Left forelimb (tissue), 1 donor: ENCODE results near the gene FBXW7.

ENCODE experiments used
- DNase-seq: peaks from one replicate; pipeline ENCODE4 v3.0.0-alpha.2; 2018; ENCODE audit warnings: low spot score

The FBXW7 gene

DNA sequence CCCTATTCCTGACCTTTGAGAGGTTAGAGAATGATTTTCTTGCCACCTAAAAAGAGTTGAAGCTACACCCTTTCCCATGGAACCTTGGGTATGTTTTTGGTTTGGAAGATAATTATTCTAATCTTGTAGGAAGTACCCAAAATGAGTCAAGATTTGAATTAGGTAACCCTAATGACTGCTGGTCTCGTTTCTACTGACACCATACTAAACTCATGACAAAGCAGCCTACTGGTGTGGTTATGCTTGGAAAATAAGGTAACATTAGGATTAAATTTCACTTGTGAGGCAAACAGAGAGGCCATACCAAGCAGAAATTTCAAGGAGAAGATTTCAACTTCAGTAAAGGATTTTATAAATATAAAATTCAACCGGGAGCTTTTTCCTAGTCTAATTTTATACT lies 107.9 kb downstream of the FBXW7 start:
- no peak for DNase-seq

DNA sequence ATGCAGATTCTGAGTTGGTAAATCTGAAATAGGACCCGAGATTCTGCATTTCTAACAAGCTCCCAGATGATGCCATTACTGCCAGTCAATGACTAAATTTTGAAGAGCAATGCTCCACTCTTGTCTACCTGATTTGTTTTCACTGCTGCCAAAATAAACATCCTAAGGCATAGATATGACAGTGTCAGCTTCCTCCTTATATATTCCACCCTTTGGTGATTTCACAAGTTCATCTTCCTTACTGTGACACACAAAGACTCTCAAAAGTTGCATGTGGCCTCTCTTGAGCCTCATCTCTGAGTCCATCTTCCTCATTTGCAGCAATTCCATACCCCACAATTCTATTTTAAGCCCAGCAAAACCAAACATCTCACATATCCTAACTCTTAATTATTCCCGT lies 110.9 kb downstream of the FBXW7 start:
- DNase-seq, result no peak

- DNase-seq, result no peak
Measured at GRCh38 chr4:152424396-152424795, 111.5 kb downstream of the FBXW7 start.

DNA sequence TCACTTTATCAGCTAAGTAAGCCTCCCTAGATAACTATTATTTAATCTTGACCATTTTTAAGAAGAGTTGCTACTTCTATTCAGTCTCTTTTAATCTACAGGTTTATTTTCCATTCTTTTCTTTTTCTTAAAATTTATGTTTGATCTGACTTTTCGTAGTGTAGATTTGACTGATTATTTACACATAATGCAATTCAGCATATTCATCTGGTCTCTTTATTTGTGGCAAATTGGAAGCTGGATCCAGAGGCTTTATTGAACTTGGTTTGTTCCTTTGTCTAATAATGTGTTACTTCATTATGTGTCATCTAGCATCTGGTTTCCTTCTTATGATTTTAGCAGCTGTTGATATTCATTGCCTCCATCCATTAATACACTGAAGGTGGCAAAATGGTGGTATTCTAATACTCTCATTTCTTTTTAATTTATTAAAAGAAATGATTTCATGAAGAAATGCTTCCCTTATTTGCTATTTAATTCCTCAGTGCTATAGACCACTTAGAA lies 113.0 kb downstream of the FBXW7 start:
- no peak for DNase-seq

DNA sequence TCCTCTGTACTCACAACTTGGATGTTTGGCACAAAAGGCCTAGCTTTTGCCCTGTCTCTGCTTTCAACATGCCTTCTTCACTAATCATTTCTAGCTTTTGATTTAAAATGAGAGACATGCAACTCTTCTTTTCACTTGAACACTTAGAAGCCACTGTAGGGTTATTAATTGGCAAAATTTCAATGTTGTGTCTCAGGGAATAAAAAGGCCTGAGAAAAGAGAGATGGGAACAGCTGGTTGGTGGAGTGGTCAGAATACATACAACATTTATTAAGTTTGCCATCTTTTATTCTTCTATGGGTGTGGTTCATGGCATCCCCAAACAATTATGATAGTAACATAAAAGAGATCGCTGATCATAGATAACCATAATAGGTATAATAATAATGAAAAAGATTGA lies 114.3 kb downstream of the FBXW7 start:
- no peak for DNase-seq

DNA sequence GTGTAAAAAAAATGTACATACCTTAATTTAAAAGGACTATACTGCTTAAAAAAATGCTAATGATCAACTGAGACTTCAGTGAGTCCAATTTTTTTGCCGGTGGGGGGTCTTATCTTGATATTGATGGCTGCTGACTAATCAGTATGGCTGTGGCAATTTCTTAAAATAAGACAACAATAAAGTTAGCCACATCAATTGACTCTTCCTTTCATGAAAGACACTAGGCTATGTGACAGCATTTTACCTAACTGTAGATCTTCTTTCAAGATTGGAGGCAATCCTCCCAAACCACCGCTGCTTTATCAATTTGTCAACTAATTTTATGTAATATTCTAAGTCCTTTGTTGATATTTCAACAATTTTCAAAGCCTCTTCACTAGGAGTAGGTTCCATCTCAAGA lies 116.1 kb downstream of the FBXW7 start:
- DNase-seq, result no peak

GRCh38 chr4:152417673-152418072 lies 118.2 kb downstream of the FBXW7 start:
- DNase-seq, result no peak

DNA sequence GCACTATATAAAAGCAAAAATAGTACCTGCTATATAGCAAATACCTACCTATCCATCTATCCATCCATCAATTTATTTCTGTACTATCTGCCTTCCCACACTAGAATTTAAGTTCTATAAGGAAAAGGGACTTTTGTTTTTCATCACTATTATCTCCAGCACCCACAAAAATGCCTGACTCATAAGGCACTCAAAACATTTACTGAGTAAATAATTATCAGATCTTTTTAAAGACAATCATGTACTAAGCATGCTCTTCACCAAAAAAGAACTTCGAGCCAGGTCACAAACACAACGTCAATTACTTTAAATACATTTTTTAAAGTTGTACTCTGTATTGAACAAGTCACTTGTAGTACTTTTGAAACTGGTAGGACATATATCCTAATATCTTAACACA lies 119.9 kb downstream of the FBXW7 start:
- no peak for DNase-seq

DNA sequence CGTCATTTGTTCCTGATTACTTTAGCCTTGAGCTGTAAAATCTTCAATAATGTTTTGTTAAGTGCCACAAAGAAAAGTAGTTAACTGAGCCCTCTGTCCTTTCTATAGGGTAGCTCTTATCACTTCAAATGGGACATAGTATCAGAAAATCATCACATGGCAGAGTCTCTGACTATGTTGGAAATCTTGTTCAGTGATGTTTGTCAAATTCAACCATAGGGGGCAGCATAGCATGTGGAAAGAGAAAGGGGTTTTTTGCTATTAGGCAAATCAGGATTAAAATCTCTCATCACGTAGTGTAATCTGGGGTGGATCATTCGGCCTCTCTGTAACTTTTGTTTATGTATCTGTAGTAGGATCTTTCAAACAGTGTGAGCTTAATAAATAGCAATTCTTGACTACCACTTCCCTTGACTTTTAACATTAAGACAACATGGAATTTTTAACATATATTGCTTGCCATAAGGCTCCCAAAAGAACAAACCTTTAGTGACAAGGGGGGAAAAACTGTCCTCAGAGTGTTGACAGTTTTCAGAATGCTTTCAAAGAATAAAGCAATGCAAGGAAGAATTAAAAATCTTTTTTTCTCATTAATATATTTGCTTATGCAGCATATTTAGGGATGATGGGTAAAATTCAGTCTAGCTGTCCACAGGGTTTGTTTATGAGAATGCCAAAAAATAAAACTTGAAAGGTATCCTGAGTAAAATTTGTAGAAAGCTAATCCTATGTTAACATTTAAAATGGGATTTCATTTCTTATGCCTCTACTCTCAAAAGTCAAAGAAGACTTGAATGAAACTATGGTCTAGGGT lies 127.2 kb downstream of the FBXW7 start:
- DNase-seq, result no peak

- DNase-seq, result no peak
Measured at GRCh38 chr4:152401424-152401823, 134.5 kb downstream of the FBXW7 start.

GRCh38 chr4:152399246-152399645 lies 136.6 kb downstream of the FBXW7 start:
- no peak for DNase-seq

- no peak for DNase-seq
Measured at GRCh38 chr4:152398060-152398459, 137.8 kb downstream of the FBXW7 start.

- DNase-seq, result no peak
Measured at GRCh38 chr4:152394791-152395190, 141.1 kb downstream of the FBXW7 start.

DNA sequence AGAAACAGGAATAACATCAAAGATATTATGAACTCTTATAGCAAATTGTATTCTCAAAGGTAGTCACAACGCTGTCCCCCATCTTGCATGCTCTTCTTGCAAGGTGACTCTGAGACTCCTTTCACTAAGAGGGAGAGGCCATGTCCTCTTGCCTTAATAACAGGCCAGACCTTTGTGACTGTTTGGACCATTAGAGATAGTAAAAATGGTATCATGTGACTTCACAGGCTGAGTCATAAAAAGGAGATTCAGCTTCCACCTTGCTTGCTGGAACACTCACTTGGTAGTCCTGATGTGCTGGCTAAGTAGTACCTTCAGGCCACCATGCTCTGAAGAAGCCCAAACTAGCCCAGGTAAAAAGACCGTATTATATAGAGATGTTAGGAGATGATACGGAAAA lies 143.8 kb downstream of the FBXW7 start:
- DNase-seq, result no peak

- DNase-seq, result no peak
Measured at GRCh38 chr4:152390216-152390615, 145.7 kb downstream of the FBXW7 start.

- no peak for DNase-seq
Measured at GRCh38 chr4:152389359-152389758, 146.5 kb downstream of the FBXW7 start.

DNA sequence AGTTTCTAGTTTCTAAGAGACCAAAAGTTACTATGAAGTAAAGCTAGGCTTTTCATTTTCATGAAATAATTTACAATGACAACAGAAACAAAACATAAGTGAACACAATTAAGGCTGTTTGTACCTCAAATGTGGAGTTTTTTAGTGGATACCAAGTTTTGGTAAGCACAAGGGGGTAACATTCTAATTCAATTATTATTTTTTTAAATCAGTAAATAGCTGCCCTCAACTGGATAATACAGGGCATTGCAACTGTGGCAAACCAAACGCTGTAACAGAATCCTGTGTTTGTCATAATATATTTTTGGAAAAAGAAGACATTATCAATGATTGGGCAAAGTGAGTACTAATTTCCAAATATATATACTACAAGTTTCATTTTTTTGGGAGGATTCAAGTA lies 150.3 kb downstream of the FBXW7 start:
- no peak for DNase-seq

GRCh38 chr4:152382057-152382785 lies 153.7 kb downstream of the FBXW7 start:
- DNase-seq, result no peak

DNA sequence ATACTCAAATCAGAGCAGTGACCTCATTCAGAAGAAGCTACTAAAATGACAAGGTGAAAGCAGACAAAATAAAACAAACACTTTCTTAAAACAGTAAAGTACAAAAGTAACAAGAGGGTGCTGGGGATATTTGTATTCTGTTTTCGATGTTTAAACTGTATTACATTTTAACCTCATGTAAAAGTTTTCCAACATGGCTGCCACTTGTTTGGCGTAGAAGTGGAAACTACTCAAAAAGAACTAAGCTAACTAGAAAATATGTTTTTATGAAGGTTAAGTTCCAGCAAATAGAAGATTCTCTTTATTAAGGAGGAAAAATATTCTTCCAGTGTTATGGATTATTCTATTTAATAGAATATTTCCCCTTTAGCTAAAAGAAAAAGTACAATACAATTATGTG lies 155.0 kb downstream of the FBXW7 start:
- DNase-seq, result no peak

DNA sequence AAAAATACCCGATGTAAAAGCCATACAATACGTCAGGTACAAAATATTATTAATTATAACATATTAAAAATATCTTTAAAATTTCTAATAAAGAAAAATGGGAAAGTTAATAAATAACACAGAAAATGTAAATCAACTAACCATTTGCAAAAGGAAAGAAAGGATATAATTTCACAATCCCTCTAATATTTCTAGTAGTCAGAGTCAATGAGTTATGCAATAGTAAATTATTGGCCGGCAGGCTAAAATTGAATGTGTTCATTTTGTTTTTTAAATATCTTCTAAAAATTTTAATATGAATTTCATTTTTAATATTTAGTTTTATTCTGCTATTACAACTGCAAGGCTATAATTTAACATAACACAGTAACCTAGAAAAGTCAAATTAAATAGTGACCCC lies 155.7 kb downstream of the FBXW7 start:
- DNase-seq, result no peak

- no peak for DNase-seq
Measured at GRCh38 chr4:152374606-152375285, 161.1 kb downstream of the FBXW7 start.

GRCh38 chr4:152374153-152374552 lies 161.7 kb downstream of the FBXW7 start:
- DNase-seq, result no peak

GRCh38 chr4:152372444-152372843 lies 163.4 kb downstream of the FBXW7 start:
- DNase-seq, result no peak
